UCSD-AML1 (cell line): Measurements from ENCODE around the gene ACAT2.
"Not testable (repeated sequence)": the region's sequence is repeated elsewhere in the genome, so short reads cannot be mapped to it uniquely, and the experiment has no call there.

Experiments
- DNase-seq: peaks from one replicate; lab custom pipeline; 2025; ENCODE audit not compliant: unreplicated experiment; lab: John Stamatoyannopoulos, UW

ACAT2 gene

DNA sequence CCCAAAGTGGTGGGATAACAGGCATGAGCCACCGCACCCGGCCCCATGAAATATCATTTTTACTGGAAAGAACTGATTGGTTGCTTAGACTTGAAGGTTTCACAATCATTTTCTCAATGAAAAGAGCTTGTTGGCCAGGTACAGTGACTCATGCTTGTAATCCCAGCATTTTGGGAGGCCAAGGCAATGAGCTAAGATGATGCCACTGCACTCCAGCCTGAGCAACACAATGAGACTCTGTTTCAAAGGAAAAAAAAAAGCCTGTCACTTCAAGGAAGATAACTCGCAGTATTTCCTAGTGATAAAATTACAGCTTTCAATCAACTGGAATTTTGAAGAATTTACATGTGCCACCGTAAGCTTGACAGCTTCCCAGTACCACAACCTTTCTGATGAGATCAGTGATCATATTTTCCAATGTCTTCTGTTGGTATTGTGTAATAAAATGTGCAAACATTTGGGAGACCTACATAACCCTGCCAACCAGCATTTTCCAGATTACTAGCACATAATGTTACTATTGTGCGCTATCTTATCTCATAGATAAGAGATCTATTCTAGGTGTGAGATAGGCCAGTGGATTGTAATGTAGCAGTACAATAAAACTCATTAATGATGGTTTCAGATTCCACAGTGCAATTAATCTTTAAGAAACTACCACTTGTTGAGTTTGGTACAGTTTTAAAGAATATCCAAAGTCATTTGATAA, 45.5 kb downstream of the ACAT2 start:
- no peak for DNase-seq

DNA sequence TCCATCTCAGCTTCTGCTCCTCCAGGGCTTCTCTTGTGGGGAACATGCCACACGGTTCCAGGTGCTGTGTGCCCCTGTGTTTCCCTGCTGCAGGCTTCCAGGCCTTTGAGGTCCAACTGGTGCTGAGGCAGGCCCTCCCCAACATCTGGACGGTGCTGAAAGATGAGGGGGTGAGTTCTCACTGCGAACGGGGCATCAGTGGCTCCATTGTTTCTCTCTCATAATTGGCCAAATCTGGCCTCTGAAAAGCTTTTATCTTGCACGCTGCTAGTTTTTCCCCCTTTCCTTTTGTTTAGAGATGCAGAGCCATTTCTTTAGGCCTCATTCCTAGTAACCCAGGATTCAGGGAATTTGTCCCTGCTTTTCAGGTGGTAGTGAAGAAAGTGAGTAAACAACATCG, 46.8 kb downstream of the ACAT2 start:
- no peak for DNase-seq

DNA sequence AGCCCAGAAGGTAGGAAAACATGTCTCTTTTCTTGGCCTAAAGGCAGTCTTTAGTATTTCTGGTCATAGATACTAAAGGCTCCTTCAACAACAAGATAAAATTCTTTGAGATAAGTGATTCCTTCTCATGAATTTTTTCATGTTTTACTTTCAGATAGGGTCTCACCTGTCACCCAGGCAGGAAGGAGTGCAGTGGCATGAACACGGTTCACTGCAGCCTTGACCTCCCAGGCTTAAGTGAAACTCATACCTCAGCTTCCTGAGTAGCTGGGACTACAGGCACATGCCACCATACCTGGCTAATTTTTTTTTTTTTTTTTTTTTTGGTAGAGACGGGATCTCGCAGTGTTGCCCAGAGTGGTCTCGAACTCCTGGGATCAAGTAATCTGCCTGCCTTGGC, 47.3 kb downstream of the ACAT2 start:
- DNase-seq: no peak

DNA sequence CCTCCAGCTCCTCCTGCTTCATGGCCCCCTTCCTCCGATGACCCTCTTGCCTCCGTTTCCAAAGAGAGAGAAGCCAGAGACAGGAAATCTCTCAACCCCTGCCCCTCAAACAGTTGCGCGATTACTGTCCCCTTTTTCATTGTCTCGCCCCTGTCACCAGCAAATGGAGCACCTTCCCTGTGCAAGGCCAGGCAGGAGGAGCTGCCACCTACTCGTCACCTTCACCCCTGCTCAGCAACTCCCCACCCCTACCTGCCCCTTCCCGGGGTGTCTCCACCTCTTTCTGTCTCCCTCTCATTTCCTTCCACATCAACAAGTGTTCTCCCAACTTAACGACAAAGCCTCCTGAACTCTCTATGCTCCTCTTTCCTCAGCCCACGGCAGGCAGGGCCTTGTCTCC, 51.9 kb downstream of the ACAT2 start:
- no peak for DNase-seq

DNA sequence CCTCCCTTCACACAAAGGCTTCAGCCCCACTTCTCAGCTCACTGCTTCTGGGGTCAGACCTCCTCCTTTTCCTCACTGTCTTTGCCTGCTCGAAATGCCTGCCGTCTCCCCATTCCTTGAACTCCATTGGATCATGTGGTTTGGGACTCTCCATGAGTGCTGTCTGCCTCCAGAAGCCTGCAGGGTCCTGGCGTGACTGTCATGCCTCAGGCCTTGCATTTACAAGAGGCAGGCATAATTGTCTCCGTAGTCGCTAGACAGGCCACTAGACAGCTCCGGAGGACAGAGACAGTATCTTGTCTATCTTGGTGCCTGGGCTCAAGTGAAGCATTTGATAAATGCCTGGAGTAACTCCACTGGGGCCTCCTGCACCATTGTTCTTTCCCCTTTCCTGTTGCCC, 53.6 kb downstream of the ACAT2 start:
- DNase-seq: no peak

DNA sequence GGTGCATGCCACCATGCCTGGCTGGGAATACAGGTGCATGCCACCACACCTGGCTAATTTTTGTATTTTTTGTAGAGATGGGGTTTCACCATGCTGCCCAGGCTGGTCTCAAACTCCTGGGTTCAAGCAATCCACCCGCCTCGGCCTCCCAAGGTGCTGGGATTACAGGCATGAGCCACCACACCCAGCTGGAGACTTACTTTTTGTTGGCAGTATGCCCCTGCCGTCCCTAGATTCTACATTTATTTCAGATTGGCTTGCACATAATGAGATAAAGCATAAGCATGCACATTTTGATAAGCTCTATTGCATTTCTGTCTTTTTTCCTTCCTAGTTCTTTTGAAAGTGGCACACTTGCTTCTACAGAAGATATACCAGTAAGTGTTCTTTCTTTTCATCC, 54.9 kb downstream of the ACAT2 start:
- not testable (repeated sequence) for DNase-seq

DNA sequence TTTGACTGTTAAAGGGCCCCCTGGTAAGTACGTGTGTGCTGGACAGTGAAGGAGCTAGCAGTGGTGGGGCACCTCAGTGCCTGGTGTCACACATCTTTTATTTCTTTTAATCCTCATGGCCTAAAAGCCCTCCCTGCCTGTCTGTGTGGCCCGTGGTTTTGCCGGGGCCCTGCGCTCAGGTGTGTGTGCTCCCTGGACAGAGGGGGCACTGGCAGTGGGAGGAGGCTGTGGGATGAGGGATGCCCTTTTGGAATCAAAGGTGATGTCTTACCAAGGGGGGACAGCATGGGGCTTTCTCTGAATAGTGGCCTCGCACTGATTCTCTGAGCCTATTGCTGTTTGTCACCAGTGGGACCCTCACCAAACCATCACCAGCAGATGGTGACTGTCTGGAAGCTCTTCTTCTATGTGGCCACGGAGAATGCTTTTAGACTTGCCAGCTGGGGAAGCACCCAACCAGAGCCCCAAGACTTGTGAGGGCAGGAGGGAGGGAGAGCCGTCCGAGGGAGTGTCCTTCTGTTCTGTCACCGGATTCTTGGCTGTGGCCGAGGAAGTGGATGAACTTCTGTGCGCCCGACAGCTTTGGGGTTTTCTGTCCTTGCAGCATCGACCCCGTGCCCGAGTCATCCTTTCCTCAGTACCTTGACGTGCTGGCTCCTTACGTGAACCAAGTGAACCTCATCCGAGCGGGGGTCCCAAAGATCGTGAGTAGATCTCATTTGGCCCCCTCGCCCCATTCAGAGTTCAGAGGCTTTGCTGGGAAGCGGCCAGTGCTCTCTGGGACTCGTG, 56.3 kb downstream of the ACAT2 start:
- no peak for DNase-seq

DNA sequence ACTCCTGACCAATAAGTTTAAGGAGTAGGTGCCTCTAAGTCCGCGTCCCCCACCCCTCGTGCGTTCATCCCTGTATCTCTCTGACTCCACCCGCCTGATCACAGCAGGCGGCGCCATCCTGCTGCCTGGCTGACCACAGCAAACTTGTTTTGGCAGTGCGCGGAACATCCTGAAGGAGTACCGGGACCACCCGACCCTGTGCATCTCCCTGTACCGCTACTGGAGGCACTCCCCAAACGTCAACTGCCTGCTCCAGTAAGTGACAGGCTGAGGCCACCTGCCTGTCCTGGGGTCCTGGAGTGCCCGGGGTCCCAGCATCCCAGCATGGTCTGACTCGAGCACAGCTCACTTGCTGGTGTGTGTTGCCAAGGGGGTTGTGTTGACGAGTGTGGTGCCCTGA, 57.3 kb downstream of the ACAT2 start:
- no peak for DNase-seq

DNA sequence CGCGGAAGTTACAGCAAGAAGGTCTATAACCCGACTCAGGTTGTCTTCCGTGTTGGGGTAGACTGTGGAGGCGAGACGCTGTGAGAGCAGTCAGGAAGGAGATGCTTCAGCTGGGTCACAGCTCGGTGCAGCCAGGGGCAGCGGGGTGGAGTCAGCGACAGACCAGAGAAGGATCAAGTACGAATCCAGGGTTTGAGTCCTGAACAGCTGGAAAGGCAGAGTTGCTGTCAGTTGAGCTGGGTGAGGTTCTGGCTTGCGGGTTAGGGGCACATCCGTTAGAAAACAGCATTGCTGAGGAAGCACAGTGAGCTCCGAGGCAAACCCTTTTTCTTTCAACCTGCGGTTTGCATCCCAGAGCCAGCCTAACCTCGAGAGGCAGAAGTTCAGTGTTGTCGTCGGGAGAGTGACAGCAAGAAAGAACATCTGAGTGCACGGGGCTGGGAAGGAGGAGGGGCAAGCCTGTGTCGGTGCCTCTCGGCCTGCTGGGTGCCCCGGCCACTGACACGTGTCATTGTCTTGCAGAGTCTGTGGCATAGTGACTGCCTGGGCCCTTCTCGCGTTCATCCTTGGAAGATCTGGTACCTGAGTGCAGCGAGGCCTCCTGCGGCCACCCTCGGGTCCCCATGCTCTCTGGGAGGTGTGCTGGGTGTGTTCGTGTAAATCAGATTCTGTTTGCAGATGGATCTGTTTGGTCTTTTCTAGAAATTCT, 58.2 kb downstream of the ACAT2 start:
- DNase-seq: peak; percentile 84

DNA sequence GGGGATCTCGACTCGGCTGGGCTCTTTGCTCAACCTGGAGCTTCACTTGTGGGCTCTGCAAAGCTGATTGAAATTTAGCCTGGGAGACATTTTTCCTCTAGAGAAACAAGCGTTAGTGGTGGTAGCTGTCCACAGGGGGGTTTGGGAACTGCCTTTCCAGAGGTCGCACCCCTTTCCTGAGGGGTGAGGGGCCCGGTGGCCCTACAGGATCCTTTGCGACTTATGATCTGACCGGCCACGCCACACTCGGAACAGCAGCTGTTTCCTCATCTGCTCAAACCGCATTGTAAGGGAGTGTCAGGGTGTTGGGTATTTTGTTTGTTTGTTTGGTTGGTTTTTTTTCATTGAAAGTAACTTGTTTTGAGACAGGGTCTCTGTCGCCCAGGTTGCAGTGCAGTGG, 59.3 kb downstream of the ACAT2 start:
- peak; percentile 68 for DNase-seq

DNA sequence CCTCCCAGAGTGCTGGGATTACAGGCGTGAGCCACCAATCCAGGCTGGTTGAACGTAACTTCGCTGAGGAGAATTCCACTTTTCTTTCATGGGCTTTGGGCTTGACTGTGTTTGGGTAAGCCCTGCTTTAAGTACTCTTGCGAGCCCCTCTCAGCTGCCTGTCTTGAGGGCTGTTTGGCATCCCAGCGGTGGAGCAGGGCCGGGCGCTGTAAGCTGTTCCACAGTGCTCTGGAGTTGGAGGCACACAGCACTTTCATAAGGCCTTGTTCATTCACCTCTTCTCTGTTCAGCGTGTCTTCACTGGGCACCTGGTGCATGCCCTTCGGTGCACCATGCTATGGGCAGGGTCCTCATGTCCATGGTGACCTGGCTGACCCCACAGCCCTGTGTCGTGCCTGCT, 59.9 kb downstream of the ACAT2 start:
- no peak for DNase-seq

DNA sequence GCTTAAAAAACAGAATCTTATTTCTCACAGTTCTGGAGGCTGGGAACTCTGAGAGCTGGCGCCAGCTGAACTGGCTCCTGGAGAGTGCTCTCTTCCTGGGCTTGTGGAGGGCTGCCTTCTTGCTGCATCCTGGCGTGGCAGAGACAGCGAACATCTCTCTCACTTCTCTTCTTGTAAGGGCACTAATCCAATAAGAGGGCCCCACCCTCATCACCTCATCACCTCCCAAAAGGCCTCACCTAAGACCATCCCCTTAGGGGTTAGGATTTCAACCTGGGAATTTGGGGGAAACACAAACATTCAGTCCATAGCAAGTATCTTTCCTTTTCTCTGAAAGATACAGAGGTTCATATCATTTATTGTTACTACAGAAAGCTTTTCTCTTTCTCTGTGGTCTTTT, 62.1 kb downstream of the ACAT2 start:
- no peak for DNase-seq

DNA sequence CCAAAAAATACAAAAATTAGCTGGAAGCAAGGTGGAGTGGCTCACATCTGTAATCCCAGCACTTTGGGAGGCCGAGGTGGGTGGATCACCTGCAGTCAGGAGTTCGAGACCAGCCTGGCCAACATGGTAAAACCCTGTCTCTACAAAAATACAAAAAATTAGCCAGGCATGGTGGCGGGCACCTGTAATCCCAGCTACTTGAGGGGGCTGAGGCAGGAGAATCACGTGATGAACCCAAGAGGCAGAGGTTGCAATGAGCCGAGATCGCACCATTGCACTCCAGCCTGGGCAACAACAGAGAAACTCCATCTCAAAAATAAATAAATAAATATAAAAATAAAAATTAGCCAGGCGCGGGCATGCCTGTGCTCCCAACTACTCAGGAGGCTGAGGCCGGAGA, 62.8 kb downstream of the ACAT2 start:
- DNase-seq: not testable (repeated sequence)

DNA sequence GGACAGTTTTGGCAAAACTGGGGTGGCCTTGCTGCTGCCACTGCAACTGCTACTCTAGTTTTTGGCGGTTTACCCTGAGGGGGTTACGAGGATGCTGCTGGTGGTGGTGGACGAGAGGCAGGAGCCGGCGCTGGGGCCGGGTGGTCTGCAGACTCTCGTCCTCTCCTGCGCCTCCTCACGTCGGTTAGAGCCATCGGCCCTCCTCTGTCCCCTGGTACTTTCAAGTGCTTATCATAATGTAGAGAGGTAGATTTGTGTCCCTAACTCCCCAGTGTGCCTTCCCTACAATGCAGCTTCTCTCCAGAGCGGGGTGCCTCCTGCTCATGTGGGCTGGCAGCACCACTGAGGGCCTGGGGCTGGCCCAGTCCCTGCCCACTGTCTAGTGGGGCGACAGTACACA, 64.2 kb downstream of the ACAT2 start:
- DNase-seq: no peak

DNA sequence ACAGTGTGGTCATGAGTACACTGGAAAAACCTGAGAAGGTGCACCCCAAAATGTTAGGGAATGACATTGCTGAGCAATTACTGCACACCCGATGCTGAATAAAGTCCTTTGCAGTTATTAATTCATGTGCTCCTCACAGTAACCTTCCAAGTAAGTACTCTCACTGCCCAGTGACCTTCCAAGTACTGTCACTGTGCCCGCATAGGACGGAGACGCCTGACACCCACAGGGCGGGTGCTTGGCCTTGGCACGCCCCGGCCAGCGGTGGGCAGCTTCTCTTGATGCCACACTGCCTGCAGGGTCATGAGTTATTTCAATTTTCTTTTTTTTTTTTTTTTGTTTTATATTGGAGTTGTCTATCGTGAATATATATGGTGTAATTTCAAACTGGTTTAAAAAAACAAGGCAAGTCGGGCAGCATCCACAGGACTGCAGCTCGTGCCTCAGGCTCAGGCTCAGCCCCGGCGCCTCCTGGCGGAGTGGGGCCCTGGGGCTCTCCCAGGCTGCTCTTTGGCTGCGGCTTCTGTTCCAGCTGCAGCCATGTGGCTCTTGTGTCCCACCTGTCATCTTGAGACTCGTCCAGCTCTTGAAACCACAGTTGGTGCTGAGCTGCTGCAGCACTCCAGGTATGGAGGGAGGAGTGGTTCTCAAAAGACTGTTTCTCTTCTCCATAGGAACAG, 65.3 kb downstream of the ACAT2 start:
- no peak for DNase-seq

DNA sequence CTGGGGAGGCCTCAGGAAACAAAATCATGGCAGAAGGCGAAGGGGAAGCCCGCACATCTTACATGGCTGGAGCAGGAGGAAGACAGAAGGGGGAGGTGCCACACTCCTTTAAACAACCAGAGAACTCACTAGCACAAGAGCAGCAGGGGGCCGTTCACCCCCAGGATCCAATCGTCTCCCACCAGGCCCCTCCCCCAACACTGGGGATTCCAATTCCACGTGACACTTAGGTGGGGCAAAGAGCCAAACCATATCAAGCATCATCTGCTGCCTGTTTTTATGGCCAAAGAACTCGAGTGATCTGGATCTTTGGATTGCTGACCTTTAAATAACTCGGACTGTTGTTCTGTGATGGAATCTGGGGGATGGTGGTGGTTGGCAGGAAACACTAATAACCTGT, 66.2 kb downstream of the ACAT2 start:
- no peak for DNase-seq
